ENCODE measurements around the gene ANKRD1.

ANKRD1 gene

GRCh38 chr10:90930971-90931871 is 10.3 kb upstream of the ANKRD1 start:
- no peak for DNase-seq

DNA sequence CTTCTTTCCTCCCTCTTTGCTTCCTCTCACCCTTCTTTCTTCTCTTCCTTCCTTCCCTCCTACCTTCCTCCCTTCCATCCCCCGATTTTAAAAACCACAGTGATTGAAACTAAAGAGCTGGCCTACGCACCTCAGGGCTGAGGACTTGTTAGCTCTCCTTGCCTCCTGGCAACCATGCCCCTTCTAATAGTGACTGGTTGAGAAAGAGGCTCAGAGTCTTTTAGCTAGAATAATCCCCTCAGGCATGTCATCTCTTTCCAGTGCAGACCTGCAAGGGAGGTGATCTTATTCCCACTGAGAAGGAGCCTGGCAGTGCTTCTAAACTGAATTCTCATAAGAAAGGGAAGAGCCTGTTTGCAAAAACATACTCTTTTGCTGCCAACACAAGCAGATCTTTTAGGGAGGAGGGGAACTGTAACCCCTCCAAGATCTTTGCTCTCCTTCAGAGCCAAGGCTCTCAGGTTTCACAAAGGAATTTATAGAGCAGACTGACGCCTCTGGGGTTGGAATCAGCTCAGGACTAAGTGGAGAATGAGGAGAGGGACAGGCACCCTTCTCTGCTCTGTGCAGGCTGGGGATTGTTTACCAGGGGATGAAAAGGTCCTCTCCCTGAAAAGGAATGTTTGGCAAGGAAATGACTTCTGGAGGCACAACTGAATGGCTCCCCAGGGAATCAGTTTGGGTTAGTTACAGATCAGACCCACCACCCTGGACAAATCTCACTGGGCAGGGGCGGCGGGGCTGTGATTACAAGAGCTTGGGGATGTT is 9.4 kb upstream of the ANKRD1 start:
- DNase-seq, result no peak

DNA sequence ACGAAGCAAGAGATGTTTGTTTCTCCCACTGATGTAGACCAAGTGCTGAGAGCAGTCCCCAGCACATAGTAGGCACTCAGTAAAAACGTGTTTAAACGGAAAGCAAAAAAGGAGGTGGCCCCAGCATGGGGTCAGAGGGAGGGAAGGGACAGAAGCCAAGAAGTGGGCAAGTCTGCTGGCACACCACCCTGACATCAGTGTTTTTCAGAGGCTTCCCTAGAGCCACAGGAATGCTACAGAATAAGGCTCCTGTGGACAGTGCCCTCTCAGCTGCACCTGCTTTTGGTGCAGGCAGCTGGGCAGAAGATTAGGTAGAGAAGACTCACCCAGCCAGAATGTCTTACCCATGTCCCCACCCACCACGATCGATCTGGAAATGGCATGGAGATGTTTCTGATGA is 8.3 kb upstream of the ANKRD1 start:
- DNase-seq, result no peak

DNA sequence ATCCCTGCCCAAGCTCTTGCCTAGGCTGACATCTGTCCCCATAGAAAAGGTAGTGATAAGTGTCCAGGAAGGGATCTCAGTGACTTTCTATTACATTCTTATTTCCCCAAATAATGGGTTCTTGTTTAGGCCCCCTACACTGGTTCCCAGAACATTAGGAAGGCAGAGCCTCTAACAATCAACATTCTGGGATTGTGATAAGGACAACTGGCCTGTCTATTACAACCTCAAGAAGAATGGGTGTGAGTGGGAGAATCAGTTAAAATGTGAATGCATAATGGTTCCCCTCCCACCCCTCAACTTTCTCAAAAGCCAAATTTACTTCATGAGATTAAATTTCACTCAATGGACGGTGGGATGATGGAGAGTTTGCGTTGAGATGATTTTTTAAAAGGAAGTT is 6.4 kb upstream of the ANKRD1 start:
- DNase-seq, result no peak

GRCh38 chr10:90925079-90926029 is 4.5 kb upstream of the ANKRD1 start:
- DNase-seq, result no peak

GRCh38 chr10:90924552-90924951 is 3.7 kb upstream of the ANKRD1 start:
- DNase-seq, result no peak

DNA sequence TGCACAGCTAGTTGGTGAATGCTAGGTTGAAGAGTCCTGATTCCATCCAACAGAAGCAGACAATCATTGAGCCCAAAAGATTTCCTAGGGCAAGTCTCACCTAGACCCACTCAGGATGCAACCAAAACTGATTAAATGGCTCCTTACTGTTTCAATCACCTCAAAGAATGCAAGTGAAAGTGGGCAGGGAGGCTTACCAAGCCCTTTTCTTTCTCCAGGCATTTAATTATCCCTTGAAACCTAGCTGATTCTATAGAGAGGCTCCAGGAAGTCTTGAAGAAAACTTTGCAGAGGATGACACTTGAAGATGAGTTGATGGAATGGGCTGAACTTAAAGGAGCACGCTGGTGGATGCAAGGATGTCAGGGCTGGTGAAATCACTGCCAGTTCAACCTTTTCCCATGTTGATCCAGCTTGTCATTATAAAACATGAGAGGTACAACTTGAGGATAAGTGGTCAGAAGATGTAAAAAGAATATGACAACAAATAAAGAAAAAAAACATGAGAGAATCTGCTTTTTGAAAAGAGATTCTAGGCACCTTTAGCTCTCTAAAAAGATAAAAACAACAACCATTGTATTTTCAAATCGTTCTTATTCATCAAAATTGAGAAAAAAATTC is 2.3 kb upstream of the ANKRD1 start:
- no peak for DNase-seq

DNA sequence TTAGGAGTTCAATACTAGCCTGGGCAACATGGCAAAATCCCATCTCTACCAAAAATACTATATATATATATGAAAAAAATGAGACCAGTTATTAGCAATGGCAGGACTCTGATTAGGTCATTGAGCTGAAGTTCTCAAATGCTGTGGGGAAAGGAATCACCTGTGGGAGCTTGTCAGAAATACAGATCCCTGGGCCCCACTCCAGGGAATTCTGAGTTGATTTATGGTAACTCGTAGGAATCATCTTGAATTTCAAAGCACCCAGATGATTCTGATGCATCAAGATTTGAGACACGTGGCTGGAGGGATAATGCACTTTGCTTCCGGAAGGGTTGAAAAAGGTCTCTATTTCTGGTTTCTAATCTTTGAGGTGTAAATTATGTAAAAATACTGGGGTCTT is 1.0 kb upstream of the ANKRD1 start:
- no peak for DNase-seq

GRCh38 chr10:90919683-90920574 is 958 bp downstream of the ANKRD1 start:
- DNase-seq, result no peak

DNA sequence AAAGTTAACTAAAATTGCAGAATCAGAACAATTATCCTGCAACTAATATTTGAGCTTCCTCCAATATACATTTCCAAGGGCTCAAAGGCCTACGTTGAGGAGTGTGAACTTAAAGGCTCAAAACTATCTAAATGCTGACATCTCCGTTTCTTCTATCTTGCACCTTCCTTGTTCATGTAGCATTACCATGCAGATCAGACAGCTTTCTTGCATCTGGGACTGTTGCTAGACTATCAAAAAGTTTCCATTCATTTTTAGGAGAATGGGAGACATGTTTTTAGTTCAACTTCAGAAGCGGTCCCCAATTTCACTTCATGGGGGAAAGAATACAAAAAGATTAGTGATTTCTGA is 2.9 kb downstream of the ANKRD1 start:
- DNase-seq, result no peak

DNA sequence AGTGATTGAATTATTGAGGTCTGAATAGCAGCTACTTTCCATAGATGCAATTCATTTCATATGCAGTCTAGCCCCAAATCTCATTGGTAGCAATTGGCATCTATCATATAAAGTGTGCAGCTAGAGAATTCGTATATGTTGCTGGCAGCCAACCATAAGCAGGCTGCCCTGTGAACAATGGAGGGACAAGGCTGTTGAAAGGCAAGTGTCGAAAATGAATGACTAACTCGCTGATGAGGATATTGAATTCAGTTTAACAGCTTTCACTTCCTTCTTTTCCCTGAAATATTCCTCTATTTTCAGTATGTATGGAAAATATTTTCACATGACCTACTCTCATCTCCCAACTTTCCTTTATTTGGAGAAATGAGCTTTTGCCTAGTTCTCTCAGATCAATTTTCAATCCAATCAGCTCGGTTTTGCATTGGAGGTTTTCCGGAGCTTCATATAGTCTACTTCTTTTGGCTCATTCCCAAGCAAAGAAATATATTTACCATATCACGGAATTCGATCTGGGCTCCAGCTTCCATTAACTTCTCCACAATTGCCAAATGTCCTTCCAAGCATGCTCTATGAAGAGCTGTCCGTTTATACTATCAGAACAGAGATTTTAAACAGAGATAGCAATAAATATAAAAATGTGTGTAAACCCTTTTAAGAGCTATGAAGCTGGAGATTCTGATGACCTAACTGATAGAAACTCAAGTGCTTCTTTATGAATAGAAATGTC is 3.5 kb downstream of the ANKRD1 start:
- DNase-seq, result no peak

GRCh38 chr10:90916392-90917237 is 4.3 kb downstream of the ANKRD1 start:
- no peak for DNase-seq

DNA sequence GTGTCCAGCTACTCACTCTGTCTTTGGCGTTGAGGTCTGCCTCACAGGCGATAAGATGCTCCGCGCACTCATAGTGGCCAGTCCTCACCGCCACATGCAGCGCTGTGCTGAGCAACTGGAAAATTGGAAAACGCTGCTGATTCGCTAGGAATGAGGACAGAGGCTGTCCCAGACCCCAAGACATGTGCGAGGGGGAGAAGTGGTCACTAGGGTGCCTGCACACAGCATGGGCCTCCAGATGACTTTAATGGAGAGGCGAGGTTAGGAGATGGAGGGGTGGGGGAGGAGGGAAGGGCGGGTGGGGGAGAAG is 5.2 kb downstream of the ANKRD1 start:
- no peak for DNase-seq

GRCh38 chr10:90914992-90915765 is 5.7 kb downstream of the ANKRD1 start:
- DNase-seq, result no peak

DNA sequence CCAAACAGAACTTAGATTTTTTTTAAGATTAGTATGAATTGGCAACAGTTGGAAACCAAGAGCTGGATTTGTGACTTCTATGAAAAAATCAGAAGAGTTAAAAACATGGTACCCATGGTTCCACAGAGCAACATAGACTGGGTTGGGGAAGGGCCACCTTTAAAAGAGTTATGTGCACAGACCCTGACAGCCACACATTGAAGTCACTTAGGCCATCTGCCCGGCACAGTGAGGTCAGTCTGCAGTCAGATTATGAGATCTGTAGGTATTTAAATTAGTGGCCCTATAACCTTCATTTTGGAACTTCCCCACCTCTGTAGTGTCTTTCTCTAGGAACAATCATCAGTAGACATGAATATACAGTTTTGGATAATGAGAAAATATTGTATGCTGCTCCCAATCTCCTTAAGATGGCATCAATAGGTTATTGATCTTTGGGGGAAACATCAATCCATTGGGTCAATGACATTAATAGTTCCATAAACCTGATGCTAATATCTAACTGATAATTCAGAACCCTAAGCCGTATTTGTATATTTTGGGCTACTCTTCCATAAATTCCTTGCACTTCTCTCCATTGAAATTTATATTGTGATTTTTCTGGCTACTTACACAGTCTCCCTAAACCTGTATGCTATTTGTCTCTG is 7.0 kb downstream of the ANKRD1 start:
- no peak for DNase-seq

- DNase-seq, result no peak
Observed at GRCh38 chr10:90912854-90913479, 7.9 kb downstream of the ANKRD1 start.

DNA sequence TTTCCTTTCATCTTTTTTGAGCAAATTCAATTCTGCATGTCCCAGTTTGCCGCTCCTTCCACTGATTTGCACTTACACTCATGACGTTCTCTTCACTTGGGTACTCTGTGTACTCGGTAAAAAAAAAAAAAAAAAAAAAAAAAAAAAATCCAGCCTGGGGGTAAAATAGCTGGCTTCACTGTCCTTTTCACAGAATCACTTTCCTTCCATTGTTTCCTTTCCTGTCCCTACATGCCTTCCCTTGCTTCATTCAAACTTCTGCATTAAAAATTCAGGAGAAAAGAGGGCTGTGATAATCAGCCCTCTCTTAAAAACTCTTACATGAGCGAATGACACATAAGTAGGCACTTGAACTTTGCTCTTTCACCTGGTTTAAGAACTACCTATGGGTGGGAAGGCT is 8.7 kb downstream of the ANKRD1 start:
- DNase-seq, result no peak

Data from SHP77 (cell line).